Endodermal cell (in vitro differentiated cells): Measurements from ENCODE around the gene ANKRD35. TPM values are rescaled to one million over a fixed set of nuclear protein-coding genes. Genes with fewer than 3 reads are reported as not detected.

Source experiments
- DNase-seq: peaks from one replicate; pipeline ENCODE4 v3.0.0-alpha.2; 2017
- H3K27ac ChIP-seq: 2 replicates; pipeline ENCODE4 v1.5.1; 2013; ENCODE audit warnings: mild to moderate bottlenecking, low read depth, low read length, moderate library complexity
- H3K27me3 ChIP-seq: 2 replicates; pipeline ENCODE4 v1.6.1; 2013; ENCODE audit warnings: mild to moderate bottlenecking, low read length, moderate library complexity; ENCODE audit not compliant: insufficient read depth, control insufficient read depth, poor library complexity, severe bottlenecking
- H3K36me3 ChIP-seq: 2 replicates; pipeline ENCODE4 v1.7.0; 2013; ENCODE audit warnings: mild to moderate bottlenecking, low read length, moderate library complexity; ENCODE audit not compliant: control insufficient read depth, insufficient read depth
- H3K4me1 ChIP-seq: one replicate; pipeline ENCODE4 v1.7.0; 2013; ENCODE audit warnings: low read length; ENCODE audit not compliant: control insufficient read depth, insufficient read depth
- H3K4me3 ChIP-seq: 2 replicates; pipeline ENCODE4 v1.5.1; 2013; ENCODE audit warnings: mild to moderate bottlenecking, low read length, moderate library complexity
- H3K9ac ChIP-seq: 2 replicates; pipeline ENCODE4 v1.6.1; 2013; ENCODE audit warnings: mild to moderate bottlenecking, low read length, moderate library complexity; ENCODE audit not compliant: poor library complexity, severe bottlenecking; ENCODE audit errors: extremely low read depth
- H3K9me3 ChIP-seq: 2 replicates; pipeline ENCODE4 v1.6.1; 2013; ENCODE audit warnings: mild to moderate bottlenecking, low read length, moderate library complexity; ENCODE audit not compliant: control insufficient read depth
- H3K27ac Mint-ChIP-seq: 2 replicates; pipeline ENCODE4 v1.8.0; 2020; ENCODE audit warnings: mixed read lengths
- H3K27me3 Mint-ChIP-seq: 2 replicates; pipeline ENCODE4 v1.8.0; 2021; ENCODE audit warnings: mild to moderate bottlenecking, mixed read lengths; ENCODE audit not compliant: insufficient read depth
- H3K36me3 Mint-ChIP-seq: 2 replicates; pipeline ENCODE4 v1.8.0; 2020; ENCODE audit warnings: low read depth, mixed read lengths
- H3K4me1 Mint-ChIP-seq: 2 replicates; pipeline ENCODE4 v1.8.0; 2020; ENCODE audit warnings: mixed read lengths
- H3K4me3 Mint-ChIP-seq: 2 replicates; pipeline ENCODE4 v1.8.0; 2020; ENCODE audit warnings: mild to moderate bottlenecking, moderate library complexity, mixed read lengths
- H3K9me3 Mint-ChIP-seq: 2 replicates; pipeline ENCODE4 v1.8.0; 2020; ENCODE audit warnings: mild to moderate bottlenecking, mixed read lengths
- WGBS, 2 experiments: methylation state at CpG; one replicate each; pipeline versions ENCODE4 v1.1.5 to v1.1.7; 2013; ENCODE audit warnings: missing lambda C conversion rate in 2 of 2, mixed read lengths in 1 of 2; ENCODE audit not compliant: insufficient coverage in 1 of 2, insufficient read length in 1 of 2; 5-methylcytosine and 5-hydroxymethylcytosine counted together
- total RNA-seq, 2 donors: library from RNA; stranded (reverse); fragmentation: NEBNext Ultra II Directional in 1 of 2; extraction: Animal tissue kit (Norgen Biotek cat#: 25700) in 1 of 2; gene quantifications; 2 replicates in 1 of 2; 3 replicates in 1 of 2; pipeline ENCODE4 v1.2.1, GENCODE V29; 2021
- TF ChIP-seq, protein P1 (sequence below): fragments of 200-600 bp; sonication (generic); conservative IDR thresholded peaks from 2 replicates; pipeline ENCODE4 v1.5.0; 2021; ENCODE audit warnings: antibody characterized with exemption, mild to moderate bottlenecking

Gene ANKRD35
- total RNA-seq, 2 donors from 2014 or later: 0.88 to 1.4 TPM

DNA sequence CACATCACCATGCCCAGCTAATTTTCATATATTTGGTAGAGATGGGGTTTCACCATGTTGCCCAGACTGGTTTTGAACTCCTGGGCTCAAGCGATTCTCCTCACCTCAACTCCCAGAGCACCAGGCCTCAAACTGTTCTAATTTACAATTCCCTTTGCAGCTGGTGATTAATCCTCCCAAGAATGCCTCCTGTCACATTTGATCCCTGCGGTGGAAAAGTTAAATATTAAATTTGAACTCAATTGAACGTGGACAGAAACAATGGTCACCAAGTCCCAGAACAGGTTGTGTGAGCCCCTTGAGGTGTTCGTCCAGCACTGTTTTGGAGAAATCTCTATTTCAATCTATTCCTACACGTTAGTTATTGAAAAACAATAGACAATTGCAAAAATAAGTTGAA lies 2.0 kb upstream of the ANKRD35 start:
- Histone ChIP-seq H3K9ac (no peak overlapping the region), H3K27me3 (peaks cover 30% of the 10 kb centered on the region), H3K4me3 (no peak overlapping the region), H3K27ac (no peak overlapping the region), H3K9me3 (no peaks in the 10 kb centered on the region), H3K4me1 (peaks cover 4% of the 10 kb centered on the region), H3K36me3 (no peaks in the 10 kb centered on the region)
- TF ChIP-seq, protein P1, sequence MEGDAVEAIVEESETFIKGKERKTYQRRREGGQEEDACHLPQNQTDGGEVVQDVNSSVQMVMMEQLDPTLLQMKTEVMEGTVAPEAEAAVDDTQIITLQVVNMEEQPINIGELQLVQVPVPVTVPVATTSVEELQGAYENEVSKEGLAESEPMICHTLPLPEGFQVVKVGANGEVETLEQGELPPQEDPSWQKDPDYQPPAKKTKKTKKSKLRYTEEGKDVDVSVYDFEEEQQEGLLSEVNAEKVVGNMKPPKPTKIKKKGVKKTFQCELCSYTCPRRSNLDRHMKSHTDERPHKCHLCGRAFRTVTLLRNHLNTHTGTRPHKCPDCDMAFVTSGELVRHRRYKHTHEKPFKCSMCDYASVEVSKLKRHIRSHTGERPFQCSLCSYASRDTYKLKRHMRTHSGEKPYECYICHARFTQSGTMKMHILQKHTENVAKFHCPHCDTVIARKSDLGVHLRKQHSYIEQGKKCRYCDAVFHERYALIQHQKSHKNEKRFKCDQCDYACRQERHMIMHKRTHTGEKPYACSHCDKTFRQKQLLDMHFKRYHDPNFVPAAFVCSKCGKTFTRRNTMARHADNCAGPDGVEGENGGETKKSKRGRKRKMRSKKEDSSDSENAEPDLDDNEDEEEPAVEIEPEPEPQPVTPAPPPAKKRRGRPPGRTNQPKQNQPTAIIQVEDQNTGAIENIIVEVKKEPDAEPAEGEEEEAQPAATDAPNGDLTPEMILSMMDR: no peak
- no peak for DNase-seq
- WGBS, 2 experiments: 81 to 82% methylated on average over 4 to 5 of the region's 5 CpGs
- no peak overlapping the region for H3K27ac Mint-ChIP-seq
- no peak overlapping the region for H3K4me3 Mint-ChIP-seq
- H3K9me3 Mint-ChIP-seq: no peaks in the 10 kb centered on the region
- H3K27me3 Mint-ChIP-seq: peaks cover 31% of the 10 kb centered on the region
- H3K4me1 Mint-ChIP-seq: peaks cover 30% of the 10 kb centered on the region
- no peaks in the 10 kb centered on the region for H3K36me3 Mint-ChIP-seq

DNA sequence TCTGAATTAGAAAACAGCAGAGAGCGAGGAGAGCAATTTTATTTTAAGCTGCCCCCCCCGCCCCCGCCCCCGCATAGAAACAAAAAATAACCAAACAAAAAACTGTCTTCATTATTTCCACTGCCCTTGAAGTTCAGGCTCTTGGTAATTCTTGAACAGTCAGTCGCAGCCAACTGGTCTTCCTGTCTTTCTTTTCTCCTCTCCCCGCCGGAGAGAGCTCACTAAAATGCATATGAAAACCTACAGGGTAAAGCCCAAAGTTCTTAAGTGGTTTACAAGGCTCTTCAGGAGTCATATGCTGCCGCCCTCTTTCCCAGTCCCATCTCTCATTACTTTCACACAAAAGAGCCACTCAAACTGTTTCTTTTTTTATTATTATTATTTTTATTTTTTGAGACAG lies 1.1 kb upstream of the ANKRD35 start:
- peaks cover 33% of the 10 kb centered on the region for H3K27me3 ChIP-seq

DNA sequence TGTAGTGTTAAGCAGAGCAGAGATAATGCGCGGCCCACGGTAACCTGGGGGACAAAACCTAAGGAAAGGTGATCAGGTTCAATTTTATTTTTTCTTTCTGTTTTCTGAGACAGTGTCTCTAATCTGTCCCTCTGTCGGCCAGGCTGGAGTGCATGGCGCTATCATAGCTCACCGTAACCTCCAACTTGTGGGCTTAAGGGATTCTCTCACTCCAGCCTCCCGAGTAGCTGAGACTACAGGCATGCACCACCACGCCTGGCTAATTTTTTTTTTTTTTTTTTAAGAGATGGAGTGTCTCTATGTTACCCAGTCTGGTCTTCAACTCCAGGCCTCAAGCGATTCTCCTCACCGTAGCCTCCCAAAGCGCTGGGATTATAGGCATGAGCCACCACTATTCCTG lies 724 bp upstream of the ANKRD35 start:
- TF ChIP-seq, protein P1: no peak
- H3K36me3 Mint-ChIP-seq: no peaks in the 10 kb centered on the region
- no peak overlapping the region for H3K27ac Mint-ChIP-seq
- DNase-seq: no peak
- H3K4me1 Mint-ChIP-seq: peaks cover 21% of the 10 kb centered on the region
- 73 to 90% methylated on average over 5 to 11 of the region's 11 CpGs for WGBS, 2 experiments
- Histone ChIP-seq H3K9me3 (no peaks in the 10 kb centered on the region), H3K27ac (no peak overlapping the region), H3K36me3 (no peaks in the 10 kb centered on the region), H3K27me3 (peaks cover 33% of the 10 kb centered on the region), H3K4me3 (peak overlapping the region; percentile 81), H3K9ac (no peak overlapping the region), H3K4me1 (no peaks in the 10 kb centered on the region)
- H3K9me3 Mint-ChIP-seq: no peaks in the 10 kb centered on the region
- H3K4me3 Mint-ChIP-seq: peak overlapping the region; percentile 67
- H3K27me3 Mint-ChIP-seq: peaks cover 38% of the 10 kb centered on the region

More for the DNA sequence above, 1.1 kb upstream of the ANKRD35 start:
- DNase-seq: no peak
- no peaks in the 10 kb centered on the region for H3K9me3 ChIP-seq
- Mint-ChIP-seq H3K4me3 (peak overlapping the region; percentile 67), H3K27ac (no peak overlapping the region), H3K36me3 (no peaks in the 10 kb centered on the region), H3K9me3 (no peaks in the 10 kb centered on the region), H3K4me1 (peaks cover 23% of the 10 kb centered on the region), H3K27me3 (peaks cover 36% of the 10 kb centered on the region)
- no peak overlapping the region for H3K27ac ChIP-seq
- H3K36me3 ChIP-seq: no peaks in the 10 kb centered on the region
- no peak overlapping the region for H3K9ac ChIP-seq
- WGBS, 2 experiments: 52 to 72% methylated on average over 5 to 8 of the region's 8 CpGs
- TF ChIP-seq, protein P1: no peak
- no peak overlapping the region for H3K4me3 ChIP-seq
- no peaks in the 10 kb centered on the region for H3K4me1 ChIP-seq
